Ectodermal cell (in vitro differentiated cells): Measurements from ENCODE around the gene ERFE.

ENCODE experiments used
- H3K27ac ChIP-seq: 2 replicates; pipeline ENCODE4 v1.7.0; 2013; ENCODE audit warnings: mild to moderate bottlenecking, low read depth, low read length; ENCODE audit not compliant: insufficient read depth, poor library complexity, severe bottlenecking
- H3K27me3 ChIP-seq: 2 replicates; pipeline ENCODE4 v1.7.0; 2013; ENCODE audit warnings: mild to moderate bottlenecking, low read length; ENCODE audit not compliant: insufficient read depth, control insufficient read depth, poor library complexity, severe bottlenecking
- H3K36me3 ChIP-seq: one replicate; pipeline ENCODE4 v1.7.0; 2013; ENCODE audit warnings: low read length; ENCODE audit not compliant: control insufficient read depth, insufficient read depth
- H3K4me1 ChIP-seq: one replicate; pipeline ENCODE4 v1.7.0; 2013; ENCODE audit warnings: low read length; ENCODE audit not compliant: control insufficient read depth, insufficient read depth
- H3K4me3 ChIP-seq: 2 replicates; pipeline ENCODE4 v1.7.0; 2013; ENCODE audit warnings: low read depth, low read length, control low read depth; ENCODE audit not compliant: insufficient read depth
- H3K9me3 ChIP-seq: 2 replicates; pipeline ENCODE4 v1.7.0; 2013; ENCODE audit warnings: mild to moderate bottlenecking, low read length, moderate library complexity; ENCODE audit not compliant: control insufficient read depth
- WGBS, 2 experiments: methylation state at CpG; one replicate each; pipeline ENCODE4 v1.1.7; 2013; ENCODE audit warnings: missing lambda C conversion rate in 2 of 2; 5-methylcytosine and 5-hydroxymethylcytosine counted together

ERFE gene

DNA sequence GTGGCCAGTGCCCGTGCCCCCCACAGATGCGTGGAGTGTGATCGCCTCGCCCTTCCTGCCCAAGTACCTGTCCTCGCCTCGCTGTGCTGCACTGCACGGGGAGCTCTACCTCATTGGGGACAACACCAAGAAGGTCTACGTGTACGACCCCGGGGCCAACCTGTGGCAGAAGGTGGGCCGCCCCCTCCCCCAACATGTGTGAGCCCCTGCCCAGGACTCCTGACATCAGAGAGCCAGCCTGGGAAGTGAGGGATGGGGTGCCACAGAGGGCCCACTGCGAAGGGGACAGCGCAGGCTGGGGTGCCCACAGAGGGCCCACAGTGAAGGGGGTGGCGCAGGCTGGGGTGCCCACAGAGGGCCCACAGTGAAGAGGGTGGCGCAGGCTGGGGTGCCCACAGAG lies 9.8 kb upstream of the ERFE start:
- 94 to 95% methylated on average over 15 of the region's 15 CpGs for WGBS, 2 experiments
- Histone ChIP-seq H3K27me3 (no peaks in the 10 kb centered on the region), H3K4me1 (peaks cover 10% of the 10 kb centered on the region), H3K27ac (no peak overlapping the region), H3K9me3 (no peaks in the 10 kb centered on the region), H3K4me3 (no peak overlapping the region), H3K36me3 (no peaks in the 10 kb centered on the region)

DNA sequence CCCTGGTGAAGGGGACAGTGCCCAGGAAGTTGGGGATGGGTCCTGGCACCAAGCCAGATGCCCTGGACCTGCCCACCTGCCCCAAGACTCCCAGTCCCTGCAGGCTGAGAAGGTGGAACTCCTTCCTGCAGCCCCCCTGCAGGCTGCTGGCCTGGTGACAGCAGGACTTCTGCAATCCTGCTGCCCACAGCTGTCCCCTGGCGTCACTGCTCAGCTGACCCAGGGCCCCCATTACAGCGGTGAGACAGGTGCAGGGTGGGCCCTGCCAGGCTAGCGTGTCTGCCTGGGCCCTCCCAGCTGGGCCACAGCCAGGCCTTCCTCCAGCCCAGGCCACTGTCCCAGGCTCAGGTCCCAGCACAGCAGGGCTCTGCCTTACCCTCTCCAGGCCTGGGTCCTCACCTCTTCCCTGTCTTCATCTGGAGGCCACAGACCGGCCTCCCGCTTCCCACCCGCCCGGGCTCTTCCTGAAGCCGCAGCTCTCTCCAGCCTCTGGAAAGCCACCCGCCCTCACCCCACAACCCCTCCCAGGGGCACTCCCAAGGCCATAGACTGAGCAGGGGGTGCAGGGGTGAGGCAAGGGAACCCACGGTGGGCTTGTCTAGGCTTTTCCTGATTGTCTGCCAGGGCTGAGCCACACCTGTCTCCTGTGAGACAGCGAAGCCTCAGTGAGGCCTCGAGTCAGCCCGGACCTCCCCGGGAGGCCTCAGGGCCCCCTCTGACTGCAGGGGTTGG lies 8.8 kb upstream of the ERFE start:
- WGBS, 2 experiments = 91% methylated on average over 14 of the region's 14 CpGs
- Histone ChIP-seq H3K4me1 (peaks cover 10% of the 10 kb centered on the region), H3K36me3 (no peaks in the 10 kb centered on the region), H3K27ac (no peak overlapping the region), H3K27me3 (no peaks in the 10 kb centered on the region), H3K4me3 (no peak overlapping the region), H3K9me3 (no peaks in the 10 kb centered on the region)

DNA sequence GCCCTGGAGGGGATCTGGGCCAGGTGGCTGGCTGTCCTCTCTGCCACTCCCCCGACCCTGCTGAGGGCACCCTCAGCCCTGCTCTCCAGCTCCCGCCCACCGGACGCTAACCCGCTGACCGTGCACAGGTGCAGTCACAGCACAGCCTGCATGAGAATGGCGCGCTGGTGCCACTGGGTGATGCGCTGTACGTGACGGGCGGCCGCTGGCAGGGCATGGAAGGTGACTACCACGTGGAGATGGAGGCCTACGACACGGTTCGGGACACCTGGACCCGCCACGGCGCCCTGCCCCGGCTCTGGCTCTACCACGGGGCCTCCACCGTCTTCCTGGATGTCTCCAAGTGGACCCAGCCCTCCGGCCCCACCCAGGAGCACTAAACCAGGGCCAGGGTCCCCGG lies 8.1 kb upstream of the ERFE start:
- H3K4me1 ChIP-seq = peaks cover 15% of the 10 kb centered on the region
- no peaks in the 10 kb centered on the region for H3K36me3 ChIP-seq
- H3K4me3 ChIP-seq = no peak overlapping the region
- H3K27ac ChIP-seq = no peak overlapping the region
- no peaks in the 10 kb centered on the region for H3K9me3 ChIP-seq
- no peaks in the 10 kb centered on the region for H3K27me3 ChIP-seq
- WGBS, 2 experiments = 94 to 96% methylated on average over 25 of the region's 25 CpGs

DNA sequence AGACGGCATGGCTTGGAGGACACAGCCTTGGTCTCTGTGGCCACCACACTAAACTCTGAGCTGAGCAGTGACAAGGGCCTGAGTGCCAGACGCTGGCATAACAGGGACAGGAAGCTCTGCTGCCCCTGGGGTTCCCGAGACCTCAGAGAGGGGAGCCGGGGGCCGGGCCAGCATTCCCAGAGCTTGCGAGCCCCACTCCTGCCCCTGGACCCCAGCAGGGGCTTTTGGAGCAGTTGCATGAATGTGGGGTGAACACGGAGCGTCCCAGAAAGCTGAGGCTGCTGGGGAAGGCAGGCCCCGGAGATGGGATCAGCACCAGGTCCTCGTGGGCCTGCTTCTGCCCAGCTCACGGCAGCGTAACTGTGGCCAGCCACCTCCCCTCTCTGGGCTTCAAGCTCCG lies 7.6 kb upstream of the ERFE start:
- no peak overlapping the region for H3K4me3 ChIP-seq
- no peak overlapping the region for H3K27ac ChIP-seq
- peaks cover 15% of the 10 kb centered on the region for H3K4me1 ChIP-seq
- WGBS, 2 experiments = 88 to 89% methylated on average over 13 of the region's 13 CpGs
- H3K36me3 ChIP-seq = no peaks in the 10 kb centered on the region
- H3K9me3 ChIP-seq = no peaks in the 10 kb centered on the region
- no peaks in the 10 kb centered on the region for H3K27me3 ChIP-seq

DNA sequence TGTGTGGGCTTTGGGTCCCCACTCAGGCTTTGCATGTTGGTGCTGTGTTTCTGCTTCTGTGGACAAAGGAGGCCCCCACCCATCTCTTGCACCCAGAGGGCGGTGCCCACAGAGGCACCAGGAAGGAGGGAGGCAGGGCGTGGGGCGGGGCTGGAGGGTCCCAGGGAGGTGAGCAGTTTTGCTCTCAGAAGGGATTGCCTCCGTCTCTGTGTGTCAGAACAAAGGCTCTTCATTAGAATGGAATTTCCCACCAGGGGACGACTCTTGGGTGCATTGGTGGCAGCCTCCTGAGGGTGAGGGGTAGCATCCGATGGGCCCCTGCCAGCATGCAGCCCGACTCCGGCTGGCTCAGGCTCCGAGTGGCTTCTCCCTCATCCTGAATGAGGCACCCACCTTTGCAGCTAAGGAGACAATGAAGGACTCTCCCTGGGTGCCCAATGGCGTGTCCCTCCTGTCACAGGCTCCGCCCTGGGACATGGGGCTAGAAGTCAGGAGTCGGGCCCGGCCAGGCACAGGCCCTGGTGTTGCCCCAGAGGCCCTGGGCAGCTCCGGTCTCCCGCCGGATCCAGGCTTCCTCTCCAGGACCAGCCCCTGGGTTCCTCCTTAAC lies 7.0 kb upstream of the ERFE start:
- H3K36me3 ChIP-seq = no peaks in the 10 kb centered on the region
- no peaks in the 10 kb centered on the region for H3K9me3 ChIP-seq
- no peak overlapping the region for H3K27ac ChIP-seq
- no peaks in the 10 kb centered on the region for H3K27me3 ChIP-seq
- H3K4me3 ChIP-seq = no peak overlapping the region
- WGBS, 2 experiments = 75 to 77% methylated on average over 16 of the region's 16 CpGs
- H3K4me1 ChIP-seq = peaks cover 15% of the 10 kb centered on the region

DNA sequence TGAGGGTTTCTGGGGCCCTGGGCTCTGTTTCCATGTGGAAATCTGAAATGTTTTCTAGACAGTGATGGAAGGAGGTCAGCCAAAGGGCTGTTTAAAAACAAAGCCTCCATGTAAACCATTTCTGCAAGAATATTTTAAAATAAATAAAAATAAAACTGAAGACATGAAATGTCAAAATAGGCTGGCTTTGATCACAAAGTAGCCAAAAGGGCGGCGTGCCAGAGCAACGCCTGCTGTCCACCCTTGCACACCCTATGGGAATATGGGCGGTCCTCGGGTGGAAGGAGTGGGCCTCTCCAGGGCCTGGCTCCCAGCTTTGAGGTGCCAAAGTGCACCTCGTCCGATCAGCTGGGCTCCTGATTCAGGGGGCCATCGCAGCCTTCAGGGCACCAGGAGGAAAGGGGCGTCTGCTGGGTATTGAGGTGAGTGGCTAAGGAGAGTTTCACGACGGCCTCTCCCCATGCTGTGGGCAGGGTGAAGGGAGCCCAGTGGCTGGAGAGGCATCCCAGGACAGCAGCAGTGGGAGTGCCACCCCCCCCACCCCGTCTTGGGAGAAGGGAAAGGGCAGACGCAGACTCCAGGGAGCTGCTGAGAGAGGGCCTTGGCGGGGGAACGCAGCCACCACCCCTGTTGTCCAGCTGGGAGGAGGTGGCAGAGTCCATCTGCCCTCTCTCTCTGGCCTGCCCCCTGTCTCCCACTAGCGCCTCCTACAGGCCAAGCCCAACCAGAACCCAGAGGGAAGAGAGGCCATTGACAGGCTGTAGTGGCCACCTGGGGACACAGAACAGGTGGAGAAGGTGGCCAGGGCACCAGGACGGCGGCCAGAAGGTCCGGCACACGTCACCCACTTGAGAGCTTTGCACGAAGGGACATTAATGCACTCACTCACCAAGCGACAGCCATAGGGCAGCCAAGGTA lies 5.7 kb upstream of the ERFE start:
- H3K4me3 ChIP-seq = no peak overlapping the region
- no peaks in the 10 kb centered on the region for H3K9me3 ChIP-seq
- peaks cover 17% of the 10 kb centered on the region for H3K4me1 ChIP-seq
- peaks cover under 1% of the 10 kb centered on the region for H3K27me3 ChIP-seq
- H3K36me3 ChIP-seq = no peaks in the 10 kb centered on the region
- 90% methylated on average over 22 of the region's 22 CpGs for WGBS, 2 experiments
- H3K27ac ChIP-seq = no peak overlapping the region

DNA sequence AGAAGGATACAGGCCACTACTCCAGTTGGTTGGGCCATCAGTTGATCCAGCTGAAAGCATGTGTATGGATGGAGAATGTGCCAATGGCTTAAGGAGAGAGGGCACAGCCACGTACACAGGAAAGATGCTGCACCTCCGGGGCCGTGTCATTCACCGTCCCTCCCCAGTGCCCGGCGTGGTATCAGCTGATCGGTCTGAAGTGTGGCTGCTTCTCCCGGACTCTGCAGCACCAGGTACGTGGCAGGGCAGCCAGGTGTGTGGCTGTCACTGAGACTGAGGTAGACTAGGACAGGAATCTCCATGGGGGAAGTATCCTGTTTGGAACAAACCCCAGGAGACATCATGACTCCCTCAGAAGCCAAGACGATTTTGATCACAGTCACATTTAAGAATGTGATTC lies 4.2 kb upstream of the ERFE start:
- WGBS, 2 experiments = 94 to 97% methylated on average over 10 of the region's 10 CpGs
- Histone ChIP-seq H3K4me3 (no peak overlapping the region), H3K36me3 (no peaks in the 10 kb centered on the region), H3K9me3 (no peaks in the 10 kb centered on the region), H3K27ac (no peak overlapping the region), H3K27me3 (peaks cover 12% of the 10 kb centered on the region), H3K4me1 (peaks cover 21% of the 10 kb centered on the region)

DNA sequence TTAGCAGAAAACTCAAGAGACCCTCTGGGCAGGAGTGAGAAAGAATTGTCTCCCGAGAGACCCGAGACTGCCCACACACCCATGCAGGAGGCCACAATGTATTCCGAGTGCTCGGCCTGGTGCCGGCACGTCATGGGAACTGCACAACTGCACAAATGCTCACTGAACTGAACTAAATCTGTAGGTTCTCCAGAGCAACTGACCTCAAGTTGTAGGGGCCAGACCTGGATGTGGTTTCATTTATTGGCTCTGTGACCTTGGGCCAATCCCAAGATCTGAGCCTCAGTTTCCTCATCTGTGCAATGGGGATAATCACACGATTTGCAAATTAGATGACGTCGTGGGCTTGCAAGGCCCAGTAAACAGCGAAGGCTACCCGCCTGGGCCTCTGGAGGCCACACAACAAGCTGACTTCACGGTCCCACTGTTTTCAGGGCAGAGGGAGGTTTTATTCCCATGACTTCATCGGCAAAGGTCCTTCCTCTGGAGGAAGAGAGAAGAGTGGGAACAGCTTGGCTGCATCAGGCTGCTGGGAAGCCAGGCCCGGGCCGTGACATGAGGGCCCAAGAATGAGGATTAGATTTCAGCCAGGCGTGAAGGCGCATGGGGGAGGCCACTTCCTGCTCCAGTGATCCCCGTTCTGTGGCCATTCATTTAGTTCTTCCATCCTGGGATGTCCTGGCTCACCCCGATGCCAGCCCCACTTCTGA lies 3.6 kb upstream of the ERFE start:
- Histone ChIP-seq H3K4me3 (no peak overlapping the region), H3K27ac (peak overlapping the region; percentile 50), H3K36me3 (no peaks in the 10 kb centered on the region), H3K9me3 (no peaks in the 10 kb centered on the region), H3K4me1 (peaks cover 21% of the 10 kb centered on the region), H3K27me3 (peaks cover 18% of the 10 kb centered on the region)
- WGBS, 2 experiments = 87 to 90% methylated on average over 19 of the region's 19 CpGs

DNA sequence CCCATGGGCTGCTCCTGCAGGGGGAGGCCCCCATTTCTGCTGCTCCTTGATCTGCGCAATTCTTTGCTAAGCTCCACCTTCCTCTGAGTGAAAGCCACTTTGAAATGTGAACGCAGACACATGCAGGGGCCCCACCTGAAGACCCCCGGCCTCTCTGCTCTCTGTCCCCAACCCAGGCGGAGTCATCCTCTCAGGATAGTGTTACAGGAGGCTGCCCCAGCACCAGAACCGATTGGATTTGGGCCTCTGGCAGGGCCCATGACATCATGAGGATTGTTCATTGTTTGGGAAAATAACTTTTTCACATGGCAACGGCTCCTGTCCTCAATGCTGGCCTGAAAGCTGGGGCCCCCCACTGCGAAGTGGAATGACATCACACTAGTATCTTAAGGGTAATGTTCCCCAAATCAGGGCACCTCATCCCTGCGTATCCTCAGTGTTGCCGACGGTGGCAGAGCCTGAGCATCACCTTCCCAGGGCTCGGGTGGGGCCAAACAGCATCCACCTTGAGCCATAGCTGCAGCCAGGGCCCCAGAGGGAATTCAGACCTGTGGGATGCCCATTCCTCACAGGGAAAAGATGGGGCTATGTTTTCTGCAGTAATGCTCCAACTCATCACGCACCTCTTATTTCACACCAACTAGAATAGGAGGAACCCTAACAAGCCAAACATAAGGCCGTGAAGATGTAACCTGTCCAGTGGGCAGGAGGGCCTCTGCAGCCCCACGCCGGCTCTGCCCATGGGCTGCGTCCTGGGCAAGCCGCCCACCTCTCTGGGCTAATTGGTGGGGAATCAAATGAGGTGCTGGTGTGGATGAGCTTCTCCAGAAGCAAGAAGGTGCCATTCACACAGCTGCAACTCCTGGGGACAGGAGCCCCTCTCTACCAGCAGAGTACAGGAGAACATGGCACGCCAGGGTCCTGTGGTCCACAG lies 2.7 kb upstream of the ERFE start:
- Histone ChIP-seq H3K27me3 (peaks cover 26% of the 10 kb centered on the region), H3K27ac (no peak overlapping the region), H3K4me3 (no peak overlapping the region), H3K36me3 (no peaks in the 10 kb centered on the region), H3K4me1 (peaks cover 20% of the 10 kb centered on the region), H3K9me3 (no peaks in the 10 kb centered on the region)
- WGBS, 2 experiments = 84% methylated on average over 18 of the region's 18 CpGs
